Activated naive CD8-positive, alpha-beta T cell (primary cell): ENCODE results near the gene FAR2.
"Not testable (repeated sequence)": the region's sequence is repeated elsewhere in the genome, so short reads cannot be mapped to it uniquely, and the experiment has no call there.

Experiments
- H3K27ac Mint-ChIP-seq: one replicate; pipeline ENCODE4 v1.8.0; 2021; ENCODE audit warnings: mixed read lengths
- H3K27me3 Mint-ChIP-seq: one replicate; pipeline ENCODE4 v1.8.0; 2021; ENCODE audit warnings: mixed read lengths
- H3K36me3 Mint-ChIP-seq: one replicate; pipeline ENCODE4 v1.8.0; 2021; ENCODE audit warnings: mixed read lengths
- H3K4me1 Mint-ChIP-seq: one replicate; pipeline ENCODE4 v1.8.0; 2021; ENCODE audit warnings: low read depth, mixed read lengths
- H3K4me3 Mint-ChIP-seq: one replicate; pipeline ENCODE4 v1.8.0; 2021; ENCODE audit warnings: mild to moderate bottlenecking, mixed read lengths
- H3K9me3 Mint-ChIP-seq: one replicate; pipeline ENCODE4 v1.8.0; 2021; ENCODE audit warnings: low read depth, mixed read lengths

The FAR2 gene

GRCh38 chr12:29167445-29167844 lies 18.4 kb downstream of the FAR2 start:
- peaks cover 4% of the 10 kb centered on the region for H3K4me1 Mint-ChIP-seq
- no peaks in the 10 kb centered on the region for H3K36me3 Mint-ChIP-seq
- no peaks in the 10 kb centered on the region for H3K27me3 Mint-ChIP-seq
- H3K4me3 Mint-ChIP-seq, result no peak overlapping the region
- no peaks in the 10 kb centered on the region for H3K9me3 Mint-ChIP-seq
- no peak overlapping the region for H3K27ac Mint-ChIP-seq

GRCh38 chr12:29167988-29168387 lies 18.9 kb downstream of the FAR2 start:
- peaks cover 4% of the 10 kb centered on the region for H3K4me1 Mint-ChIP-seq
- H3K36me3 Mint-ChIP-seq, result no peaks in the 10 kb centered on the region
- H3K27me3 Mint-ChIP-seq, result no peaks in the 10 kb centered on the region
- H3K4me3 Mint-ChIP-seq, result no peak overlapping the region
- H3K27ac Mint-ChIP-seq, result no peak overlapping the region
- H3K9me3 Mint-ChIP-seq, result no peaks in the 10 kb centered on the region

- H3K36me3 Mint-ChIP-seq, H3K27ac Mint-ChIP-seq, H3K4me3 Mint-ChIP-seq: not testable (repeated sequence)
Measured at GRCh38 chr12:29169978-29170377, 20.9 kb downstream of the FAR2 start.

GRCh38 chr12:29170478-29171084 lies 21.5 kb downstream of the FAR2 start:
- not testable (repeated sequence) for H3K27ac Mint-ChIP-seq, H3K9me3 Mint-ChIP-seq, H3K4me1 Mint-ChIP-seq, H3K4me3 Mint-ChIP-seq, H3K27me3 Mint-ChIP-seq, H3K36me3 Mint-ChIP-seq

More at GRCh38 chr12:29169978-29170377, 20.9 kb downstream of the FAR2 start:
- not testable (repeated sequence) for H3K9me3 Mint-ChIP-seq, H3K4me1 Mint-ChIP-seq, H3K27me3 Mint-ChIP-seq

GRCh38 chr12:29171421-29172258 lies 22.6 kb downstream of the FAR2 start:
- Mint-ChIP-seq H3K4me3 (no peak overlapping the region), H3K9me3 (no peaks in the 10 kb centered on the region), H3K4me1 (no peaks in the 10 kb centered on the region), H3K27ac (no peak overlapping the region), H3K27me3 (no peaks in the 10 kb centered on the region), H3K36me3 (no peaks in the 10 kb centered on the region)

GRCh38 chr12:29176941-29177340 lies 27.9 kb downstream of the FAR2 start:
- Mint-ChIP-seq H3K4me1 (no peaks in the 10 kb centered on the region), H3K36me3 (no peaks in the 10 kb centered on the region), H3K9me3 (no peaks in the 10 kb centered on the region), H3K27me3 (no peaks in the 10 kb centered on the region), H3K27ac (no peak overlapping the region), H3K4me3 (no peak overlapping the region)

GRCh38 chr12:29182247-29182646 lies 33.2 kb downstream of the FAR2 start:
- H3K4me1 Mint-ChIP-seq, H3K27ac Mint-ChIP-seq, H3K36me3 Mint-ChIP-seq, H3K9me3 Mint-ChIP-seq, H3K27me3 Mint-ChIP-seq, H3K4me3 Mint-ChIP-seq: not testable (repeated sequence)

- H3K27ac Mint-ChIP-seq, result no peak overlapping the region
- H3K4me1 Mint-ChIP-seq, result no peaks in the 10 kb centered on the region
- H3K27me3 Mint-ChIP-seq, result no peaks in the 10 kb centered on the region
- no peaks in the 10 kb centered on the region for H3K9me3 Mint-ChIP-seq
- H3K36me3 Mint-ChIP-seq, result no peaks in the 10 kb centered on the region
- H3K4me3 Mint-ChIP-seq, result no peak overlapping the region
Measured at GRCh38 chr12:29187756-29188155, 38.7 kb downstream of the FAR2 start.

- Mint-ChIP-seq H3K36me3 (no peaks in the 10 kb centered on the region), H3K27ac (no peak overlapping the region), H3K27me3 (no peaks in the 10 kb centered on the region)
Measured at GRCh38 chr12:29191267-29191850, 42.3 kb downstream of the FAR2 start.

GRCh38 chr12:29198901-29199300 lies 49.8 kb downstream of the FAR2 start:
- Mint-ChIP-seq H3K4me3 (no peak overlapping the region), H3K27ac (no peak overlapping the region), H3K9me3 (no peaks in the 10 kb centered on the region), H3K36me3 (no peaks in the 10 kb centered on the region), H3K4me1 (no peaks in the 10 kb centered on the region), H3K27me3 (no peaks in the 10 kb centered on the region)

More at GRCh38 chr12:29191267-29191850, 42.3 kb downstream of the FAR2 start:
- no peaks in the 10 kb centered on the region for H3K9me3 Mint-ChIP-seq
- no peak overlapping the region for H3K4me3 Mint-ChIP-seq
- no peaks in the 10 kb centered on the region for H3K4me1 Mint-ChIP-seq

GRCh38 chr12:29200586-29200985 lies 51.5 kb downstream of the FAR2 start:
- no peak overlapping the region for H3K27ac Mint-ChIP-seq
- H3K9me3 Mint-ChIP-seq, result no peaks in the 10 kb centered on the region
- no peak overlapping the region for H3K4me3 Mint-ChIP-seq
- H3K36me3 Mint-ChIP-seq, result no peaks in the 10 kb centered on the region
- H3K27me3 Mint-ChIP-seq, result no peaks in the 10 kb centered on the region
- no peaks in the 10 kb centered on the region for H3K4me1 Mint-ChIP-seq

GRCh38 chr12:29201296-29201695 lies 52.2 kb downstream of the FAR2 start:
- Mint-ChIP-seq H3K27me3 (no peaks in the 10 kb centered on the region), H3K4me1 (no peaks in the 10 kb centered on the region), H3K27ac (no peak overlapping the region), H3K4me3 (no peak overlapping the region), H3K36me3 (no peaks in the 10 kb centered on the region), H3K9me3 (no peaks in the 10 kb centered on the region)

- no peak overlapping the region for H3K4me3 Mint-ChIP-seq
- no peaks in the 10 kb centered on the region for H3K9me3 Mint-ChIP-seq
- H3K36me3 Mint-ChIP-seq, result no peaks in the 10 kb centered on the region
- no peaks in the 10 kb centered on the region for H3K27me3 Mint-ChIP-seq
- H3K27ac Mint-ChIP-seq, result no peak overlapping the region
- H3K4me1 Mint-ChIP-seq, result no peaks in the 10 kb centered on the region
Measured at GRCh38 chr12:29201746-29202145, 52.7 kb downstream of the FAR2 start.

GRCh38 chr12:29204521-29204920 lies 55.4 kb downstream of the FAR2 start:
- Mint-ChIP-seq H3K4me1 (no peaks in the 10 kb centered on the region), H3K27me3 (no peaks in the 10 kb centered on the region), H3K4me3 (no peak overlapping the region), H3K9me3 (no peaks in the 10 kb centered on the region), H3K36me3 (no peaks in the 10 kb centered on the region), H3K27ac (no peak overlapping the region)

- Mint-ChIP-seq H3K4me3 (no peak overlapping the region), H3K9me3 (no peaks in the 10 kb centered on the region), H3K4me1 (no peaks in the 10 kb centered on the region)
Measured at GRCh38 chr12:29207120-29207519, 58.0 kb downstream of the FAR2 start.

More at GRCh38 chr12:29207120-29207519, 58.0 kb downstream of the FAR2 start:
- no peaks in the 10 kb centered on the region for H3K27me3 Mint-ChIP-seq
- no peak overlapping the region for H3K27ac Mint-ChIP-seq
- no peaks in the 10 kb centered on the region for H3K36me3 Mint-ChIP-seq
